Natural killer cell treated with Interleukin-12 subunit alpha and Interleukin-12 subunit beta and Interleukin-15 and Interleukin-18, amount 100 ng/mL, for 72 hours (primary cell): ENCODE data around the gene ARID5B. TPM values are rescaled to one million over a fixed set of nuclear protein-coding genes. Genes with fewer than 3 reads are reported as not detected.

Source experiments
- ATAC-seq, 2 donors: fragments of 150-1000 bp; cut with Tn5 transposase in 1 of 2; sonication (Bioruptor Pico), chemical (Tn5 transposase) in 1 of 2; 2 replicates each; pipeline ENCODE4 v1.10.0; 2021
- DNase-seq: peaks from one replicate; pipeline ENCODE4 v3.0.0; 2022; ENCODE audit warnings: low spot score
- H3K27ac Mint-ChIP-seq, 2 donors: 1 replicate in 1 of 2; 2 replicates in 1 of 2; pipeline ENCODE4 v1.8.0; 2022; ENCODE audit warnings: mixed read lengths in 2 of 2, mild to moderate bottlenecking in 1 of 2, moderate library complexity in 1 of 2
- H3K27me3 Mint-ChIP-seq, 2 donors: 1 replicate in 1 of 2; 2 replicates in 1 of 2; pipeline ENCODE4 v1.8.0; 2022; ENCODE audit warnings: mixed read lengths in 2 of 2
- H3K36me3 Mint-ChIP-seq: one replicate; pipeline ENCODE4 v1.8.0; 2022; ENCODE audit warnings: mixed read lengths
- H3K4me1 Mint-ChIP-seq, 2 donors: 1 replicate in 1 of 2; 2 replicates in 1 of 2; pipeline ENCODE4 v1.8.0; 2022; ENCODE audit warnings: low read depth in 2 of 2, mixed read lengths in 2 of 2, mild to moderate bottlenecking in 1 of 2
- H3K4me3 Mint-ChIP-seq: one replicate; pipeline ENCODE4 v1.8.0; 2022; ENCODE audit warnings: mixed read lengths
- H3K9me3 Mint-ChIP-seq: 2 replicates; pipeline ENCODE4 v1.8.0; 2022; ENCODE audit warnings: mixed read lengths
- total RNA-seq, 2 donors: library from RNA; stranded (reverse); gene quantifications; one replicate each; pipeline ENCODE4 v1.2.3, GENCODE V29; 2022

ARID5B gene
- total RNA-seq, 2 donors from 2014 or later: 46.1 to 51.7 TPM

GRCh38 chr10:61950449-61951143 lies 49.1 kb downstream of the ARID5B start:
- Mint-ChIP-seq H3K4me3 (no peak overlapping the region), H3K4me1 (peaks cover 11 to 19% of the 10 kb centered on the region in 2 donors), H3K9me3 (no peaks in the 10 kb centered on the region), H3K27ac (peak overlapping the region in 1 of 2 donors; percentile 45), H3K27me3 (no peaks in the 10 kb centered on the region), H3K36me3 (peaks cover 10% of the 10 kb centered on the region)
- no peak for DNase-seq
- ATAC-seq: no peak

DNA sequence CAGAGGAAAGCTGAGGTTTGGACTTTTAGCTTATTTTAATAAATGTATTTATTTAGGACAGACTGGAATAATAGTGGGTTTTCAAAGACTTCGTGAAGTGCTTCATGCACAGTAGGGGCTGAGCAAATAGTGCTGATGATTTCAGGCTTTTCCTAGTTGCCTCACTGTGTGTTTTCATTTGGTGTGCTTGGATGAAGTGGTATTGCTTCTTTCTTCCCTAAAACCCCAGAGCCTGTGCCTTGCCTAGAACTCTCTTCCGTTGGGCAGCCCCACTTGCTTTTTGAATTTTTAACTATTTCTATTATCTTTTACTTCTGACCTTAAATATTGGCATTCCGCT lies 49.6 kb downstream of the ARID5B start:
- Mint-ChIP-seq H3K27me3 (no peaks in the 10 kb centered on the region), H3K4me1 (peaks cover 11 to 19% of the 10 kb centered on the region in 2 donors), H3K27ac (peak overlapping the region in 1 of 2 donors; percentile 45), H3K4me3 (no peak overlapping the region), H3K36me3 (peaks cover 10% of the 10 kb centered on the region), H3K9me3 (no peaks in the 10 kb centered on the region)
- no peak for ATAC-seq
- DNase-seq: no peak

GRCh38 chr10:61952028-61952674 lies 50.7 kb downstream of the ARID5B start:
- H3K4me1 Mint-ChIP-seq: peaks cover 19 to 25% of the 10 kb centered on the region in 2 donors
- H3K27me3 Mint-ChIP-seq: no peaks in the 10 kb centered on the region
- H3K9me3 Mint-ChIP-seq: no peaks in the 10 kb centered on the region
- H3K36me3 Mint-ChIP-seq: peaks cover 16% of the 10 kb centered on the region
- peak overlapping the region in 1 of 2 donors; percentile 69 for H3K27ac Mint-ChIP-seq
- no peak for ATAC-seq
- no peak for DNase-seq
- no peak overlapping the region for H3K4me3 Mint-ChIP-seq

DNA sequence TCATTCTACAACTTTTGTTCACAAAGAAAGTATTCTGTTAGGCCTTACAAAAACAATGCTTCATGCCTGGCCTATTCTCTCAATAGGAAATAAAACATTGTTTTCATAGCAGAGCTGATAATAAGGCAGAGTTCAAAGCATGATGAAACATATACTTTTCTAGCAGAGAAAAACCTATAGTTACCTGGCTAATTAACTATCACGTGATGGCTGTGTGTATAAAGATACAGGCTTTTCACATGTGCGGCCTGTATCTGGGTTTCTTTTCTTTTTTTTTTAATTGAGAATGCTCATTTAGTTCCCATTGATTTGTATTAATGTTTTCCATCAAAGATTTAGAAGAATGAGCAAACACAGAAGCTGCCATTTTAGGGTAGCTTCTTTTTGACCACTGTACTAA lies 51.7 kb downstream of the ARID5B start:
- H3K4me1 Mint-ChIP-seq: peaks cover 19 to 25% of the 10 kb centered on the region in 2 donors
- H3K4me3 Mint-ChIP-seq: no peak overlapping the region
- peak overlapping the region in 1 of 2 donors; percentile 31 for H3K27ac Mint-ChIP-seq
- H3K9me3 Mint-ChIP-seq: no peaks in the 10 kb centered on the region
- ATAC-seq: no peak
- DNase-seq: no peak
- H3K27me3 Mint-ChIP-seq: no peaks in the 10 kb centered on the region
- H3K36me3 Mint-ChIP-seq: peaks cover 16% of the 10 kb centered on the region

DNA sequence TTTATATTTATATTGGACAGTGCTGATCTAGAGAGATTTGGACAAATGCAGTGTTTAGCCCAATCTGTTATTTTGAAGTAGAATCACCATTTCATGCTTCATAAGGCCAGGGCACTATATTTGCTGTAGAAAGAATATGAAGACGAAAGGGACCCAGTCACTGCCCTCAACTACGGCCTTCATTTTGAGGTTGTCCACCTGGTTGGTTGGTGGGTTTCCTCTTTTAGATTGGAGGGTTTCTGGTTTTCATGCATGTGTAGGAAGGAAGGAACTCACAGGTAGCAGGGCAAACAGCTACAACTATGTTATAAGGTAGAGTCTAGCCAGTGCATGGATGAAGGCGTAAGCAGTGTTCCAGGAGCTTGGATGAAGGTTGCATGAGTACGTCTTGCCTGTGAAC lies 56.3 kb downstream of the ARID5B start:
- no peak for ATAC-seq
- DNase-seq: no peak
- Mint-ChIP-seq H3K4me3 (no peak overlapping the region), H3K4me1 (peaks cover 35 to 42% of the 10 kb centered on the region in 2 donors), H3K27ac (peak overlapping the region in 1 of 2 donors; percentile 81), H3K27me3 (no peaks in the 10 kb centered on the region), H3K9me3 (no peaks in the 10 kb centered on the region), H3K36me3 (peaks cover 6% of the 10 kb centered on the region)

DNA sequence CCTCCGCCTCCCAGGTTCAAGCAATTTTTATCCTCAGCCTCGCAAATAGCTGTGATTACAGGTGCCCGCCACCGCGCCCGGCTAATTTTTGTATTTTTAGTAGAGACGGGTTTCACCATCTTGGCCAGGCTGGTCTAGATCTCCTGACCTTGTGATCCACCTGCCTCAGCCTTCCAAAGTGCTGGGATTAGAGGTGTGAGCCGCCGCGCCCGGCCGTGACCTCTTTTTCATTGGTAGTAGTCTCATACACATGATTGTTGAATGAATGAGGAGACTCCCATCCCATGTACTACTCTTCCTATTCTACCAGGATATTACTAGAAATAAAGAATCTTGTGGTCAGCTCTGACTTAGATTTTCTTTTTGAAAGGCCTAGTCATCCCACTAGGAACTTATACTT lies 56.8 kb downstream of the ARID5B start:
- ATAC-seq (no peak), DNase-seq (no peak)
- Mint-ChIP-seq H3K27me3 (no peaks in the 10 kb centered on the region), H3K9me3 (no peaks in the 10 kb centered on the region), H3K27ac (peak overlapping the region; percentile 53 to 81), H3K4me1 (peaks cover 33 to 44% of the 10 kb centered on the region in 2 donors), H3K36me3 (peaks cover 6% of the 10 kb centered on the region), H3K4me3 (no peak overlapping the region)

DNA sequence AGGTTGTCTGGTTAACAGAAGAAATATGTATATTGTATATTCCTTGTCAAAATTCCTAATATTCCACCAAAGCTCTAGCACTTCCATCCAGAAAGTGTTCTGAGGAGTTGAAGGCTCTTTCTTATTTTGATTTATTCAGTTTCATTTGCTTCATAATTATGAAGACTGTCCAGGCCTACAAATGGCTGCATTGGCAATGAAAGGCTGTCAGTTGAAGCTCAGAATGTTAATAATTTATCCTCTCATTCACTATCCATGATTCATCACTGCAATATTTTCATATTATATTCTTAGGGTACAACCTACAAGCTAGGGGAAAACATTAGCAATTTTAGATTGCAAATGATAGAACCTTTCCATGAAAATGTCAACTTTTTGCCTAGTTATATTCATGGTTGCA lies 57.3 kb downstream of the ARID5B start:
- DNase-seq: no peak
- Mint-ChIP-seq H3K4me3 (no peak overlapping the region), H3K36me3 (peaks cover 6% of the 10 kb centered on the region), H3K4me1 (peaks cover 38 to 49% of the 10 kb centered on the region in 2 donors), H3K9me3 (no peaks in the 10 kb centered on the region), H3K27ac (peak overlapping the region; percentile 53 to 81), H3K27me3 (no peaks in the 10 kb centered on the region)
- ATAC-seq: no peak

DNA sequence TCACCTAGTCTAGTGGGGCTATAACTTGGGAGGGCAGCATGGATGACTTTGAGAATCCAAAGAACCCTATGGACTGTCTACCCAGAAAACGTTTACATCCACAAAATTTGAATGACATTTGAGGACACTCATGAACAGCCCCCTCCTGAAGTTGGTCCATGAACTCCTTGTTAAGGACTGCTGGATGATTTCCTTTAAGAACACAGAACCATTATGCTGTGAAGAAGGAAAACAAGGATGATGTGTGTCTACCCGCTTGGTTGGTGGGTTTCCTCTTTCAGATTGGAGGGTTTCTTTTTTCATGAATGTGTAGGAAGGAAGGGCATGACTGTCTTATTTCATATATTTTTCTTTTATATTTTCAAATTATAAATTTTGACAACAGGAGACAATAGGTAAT lies 58.3 kb downstream of the ARID5B start:
- Mint-ChIP-seq H3K4me1 (peaks cover 48 to 56% of the 10 kb centered on the region in 2 donors), H3K4me3 (no peak overlapping the region), H3K36me3 (peaks cover 6% of the 10 kb centered on the region), H3K27ac (peak overlapping the region; percentile 53 to 81), H3K9me3 (no peaks in the 10 kb centered on the region), H3K27me3 (no peaks in the 10 kb centered on the region)
- DNase-seq: no peak
- no peak for ATAC-seq

GRCh38 chr10:61960396-61961120 lies 59.1 kb downstream of the ARID5B start:
- no peak for DNase-seq
- no peak overlapping the region for H3K4me3 Mint-ChIP-seq
- peaks cover 48 to 53% of the 10 kb centered on the region in 2 donors for H3K4me1 Mint-ChIP-seq
- ATAC-seq: no peak
- H3K9me3 Mint-ChIP-seq: no peaks in the 10 kb centered on the region
- no peaks in the 10 kb centered on the region for H3K27me3 Mint-ChIP-seq
- peak overlapping the region; percentile 61 to 81 for H3K27ac Mint-ChIP-seq
- peaks cover 6% of the 10 kb centered on the region for H3K36me3 Mint-ChIP-seq

DNA sequence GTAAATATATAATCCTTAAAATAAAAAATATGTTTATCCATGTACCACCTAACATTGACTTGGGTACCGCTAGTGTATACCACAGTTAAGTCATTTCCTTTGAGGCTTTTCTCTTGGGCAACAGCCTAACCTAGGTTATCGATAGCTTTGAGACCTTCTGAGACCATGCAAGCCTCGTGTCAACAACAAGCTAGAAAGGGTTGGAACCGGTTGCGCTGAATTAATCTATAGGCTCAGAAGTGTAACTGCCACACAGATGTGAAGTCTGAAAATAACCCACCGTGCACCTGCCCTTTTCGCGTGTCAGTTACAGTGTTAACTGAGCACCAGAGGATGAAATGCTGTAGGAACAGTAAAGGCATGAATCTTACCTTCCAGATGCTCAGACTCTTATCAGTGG lies 59.8 kb downstream of the ARID5B start:
- H3K27me3 Mint-ChIP-seq: no peaks in the 10 kb centered on the region
- H3K36me3 Mint-ChIP-seq: peaks cover 7% of the 10 kb centered on the region
- peak; percentile 65 for DNase-seq
- peaks cover 53 to 54% of the 10 kb centered on the region in 2 donors for H3K4me1 Mint-ChIP-seq
- H3K4me3 Mint-ChIP-seq: peak overlapping the region; percentile 66
- H3K9me3 Mint-ChIP-seq: peaks cover under 1% of the 10 kb centered on the region
- H3K27ac Mint-ChIP-seq: peak overlapping the region; percentile 84 to 91
- ATAC-seq: peak; percentile 92 to 94

DNA sequence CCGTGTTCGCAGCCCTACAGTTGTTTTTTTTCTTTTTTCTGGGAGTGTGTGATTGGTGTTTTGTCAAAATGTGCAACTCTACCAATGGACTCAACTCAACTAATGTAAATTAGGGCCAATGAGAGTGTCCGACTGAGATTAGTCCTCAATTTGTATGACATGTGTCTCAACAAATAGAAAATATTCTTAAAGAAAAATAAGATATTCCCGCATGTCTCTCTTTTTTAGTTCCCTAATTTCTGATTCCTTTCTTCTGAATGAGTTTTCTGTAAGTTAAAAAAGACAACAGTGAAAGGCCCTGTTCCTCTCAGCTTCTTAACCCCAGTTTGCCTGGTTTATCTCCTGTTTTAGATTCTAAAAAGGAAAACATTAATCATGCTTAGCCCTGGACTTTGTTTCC lies 61.5 kb downstream of the ARID5B start:
- Mint-ChIP-seq H3K36me3 (peaks cover 9% of the 10 kb centered on the region), H3K4me1 (peaks cover 62% of the 10 kb centered on the region in 2 donors), H3K9me3 (peaks cover 6% of the 10 kb centered on the region), H3K27ac (peak overlapping the region; percentile 84 to 91), H3K27me3 (no peaks in the 10 kb centered on the region), H3K4me3 (peak overlapping the region; percentile 66)
- DNase-seq: no peak
- ATAC-seq: no peak

- peaks cover 61 to 68% of the 10 kb centered on the region in 2 donors for H3K4me1 Mint-ChIP-seq
- peaks cover 6% of the 10 kb centered on the region for H3K9me3 Mint-ChIP-seq
- peak overlapping the region; percentile 38 for H3K4me3 Mint-ChIP-seq
- no peak for ATAC-seq
- no peaks in the 10 kb centered on the region for H3K27me3 Mint-ChIP-seq
- DNase-seq: no peak
- H3K27ac Mint-ChIP-seq: peak overlapping the region; percentile 84 to 91
- H3K36me3 Mint-ChIP-seq: peaks cover 15% of the 10 kb centered on the region
Measured at GRCh38 chr10:61963669-61964058, 62.2 kb downstream of the ARID5B start.

- no peak for DNase-seq
- Mint-ChIP-seq H3K4me1 (peaks cover 63 to 73% of the 10 kb centered on the region in 2 donors), H3K27ac (peak overlapping the region; percentile 84 to 91), H3K27me3 (no peaks in the 10 kb centered on the region), H3K9me3 (peaks cover 6% of the 10 kb centered on the region), H3K36me3 (peaks cover 20% of the 10 kb centered on the region), H3K4me3 (peak overlapping the region; percentile 38)
- no peak for ATAC-seq
Measured at GRCh38 chr10:61964059-61964709, 62.7 kb downstream of the ARID5B start.
